IPS DF 19.7 (cell line): ENCODE results near the gene GPHB5.
A peak's percentile ranks its signal among the peaks of the same experiment; 100 is the strongest.
"Not testable (repeated sequence)": the region's sequence is repeated elsewhere in the genome, so short reads cannot be mapped to it uniquely, and the experiment has no call there.

ENCODE experiments used
- DNase-seq: peaks from one replicate; pipeline ENCODE4 v3.0.0-alpha.2; 2013; ENCODE audit warnings: low read depth, low spot score

The GPHB5 gene

DNA sequence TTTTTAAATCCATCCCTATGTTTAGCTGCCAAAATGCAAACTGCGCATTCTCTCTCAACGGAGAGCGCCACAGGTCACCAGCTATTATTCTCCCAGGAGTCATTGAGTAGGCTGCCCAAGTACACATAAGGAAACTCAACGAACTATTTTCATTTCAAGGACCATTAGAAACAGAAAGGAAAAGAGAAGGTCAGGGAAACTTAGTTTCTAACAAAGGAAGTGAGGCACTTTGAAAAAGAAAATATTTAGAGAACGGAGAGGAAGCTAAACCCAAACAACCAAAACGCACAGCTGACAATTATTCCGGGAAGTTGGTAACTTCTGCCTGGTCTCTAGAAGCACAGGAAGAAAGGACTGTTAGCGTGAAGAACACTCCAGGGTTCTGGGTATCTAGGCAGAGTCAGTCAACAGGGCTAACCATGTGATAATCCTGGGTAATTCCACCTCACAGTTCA lies 23.5 kb downstream of the GPHB5 start:
- DNase-seq: no peak

DNA sequence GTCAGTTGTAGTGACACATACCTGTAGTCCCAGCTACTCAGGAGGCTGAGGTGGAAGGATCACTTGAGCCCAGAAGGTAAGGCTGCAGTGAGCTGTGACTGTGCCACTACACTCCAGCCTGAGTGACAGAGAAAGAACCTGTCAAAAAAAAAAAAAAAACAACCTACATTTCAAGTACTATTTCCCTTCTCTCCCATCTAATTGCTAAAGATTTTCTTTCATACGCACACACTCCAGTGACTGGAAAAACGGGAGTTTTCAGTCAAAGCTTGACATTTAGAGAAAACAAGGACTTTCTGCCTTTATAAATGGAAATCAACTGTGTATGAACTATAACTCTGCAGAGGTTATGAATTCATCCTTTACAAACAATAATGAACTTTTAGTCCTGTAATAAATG lies 25.9 kb downstream of the GPHB5 start:
- DNase-seq: no peak

DNA sequence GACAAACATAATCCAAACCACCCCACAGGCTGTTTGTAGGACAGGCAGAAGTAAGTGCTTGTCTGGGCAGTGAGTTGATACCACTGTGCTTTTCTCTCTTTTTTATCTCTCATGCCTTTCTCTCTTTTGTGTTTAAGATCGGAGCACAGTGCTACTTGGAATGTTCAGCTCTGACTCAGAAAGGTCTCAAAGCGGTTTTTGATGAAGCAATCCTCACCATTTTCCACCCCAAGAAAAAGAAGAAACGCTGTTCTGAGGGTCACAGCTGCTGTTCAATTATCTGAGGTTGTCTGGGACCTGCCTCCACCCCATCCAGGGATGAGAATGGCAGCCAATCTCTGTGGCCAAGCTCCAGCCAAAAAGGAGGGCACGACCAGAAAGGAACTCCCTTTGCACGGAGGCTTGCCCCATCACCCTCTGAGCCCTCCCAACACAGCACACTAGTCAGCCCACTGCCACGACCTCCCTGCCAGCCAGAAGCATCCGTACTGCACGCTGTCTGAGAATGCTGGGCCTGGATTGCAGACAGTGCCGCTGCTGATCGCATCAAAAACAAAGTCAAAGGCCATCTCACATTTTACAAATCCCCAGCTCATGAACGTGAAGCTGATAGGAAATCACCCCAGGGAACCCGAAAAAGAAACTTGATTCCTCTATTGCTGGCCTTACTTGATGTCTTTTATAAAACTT lies 27.8 kb downstream of the GPHB5 start:
- no peak for DNase-seq

DNA sequence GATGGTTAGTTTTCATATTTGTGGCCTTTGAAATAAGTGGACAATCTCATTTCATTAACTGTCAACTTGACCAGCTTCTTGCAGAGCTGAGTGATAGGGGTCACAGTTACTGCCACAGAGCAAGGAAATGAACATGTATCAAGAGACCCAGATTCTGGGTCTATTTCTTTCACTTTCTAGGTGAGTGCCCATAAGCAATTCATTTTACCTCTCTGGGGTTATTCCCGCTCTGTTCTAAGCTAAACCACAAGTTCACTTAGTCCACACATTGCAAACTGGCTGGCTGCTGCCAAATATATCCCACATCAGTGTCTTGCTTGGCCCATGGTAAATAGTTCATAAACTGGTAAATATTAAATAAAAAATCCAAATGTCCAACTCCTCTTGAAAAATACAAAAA lies 29.9 kb downstream of the GPHB5 start:
- DNase-seq: no peak

DNA sequence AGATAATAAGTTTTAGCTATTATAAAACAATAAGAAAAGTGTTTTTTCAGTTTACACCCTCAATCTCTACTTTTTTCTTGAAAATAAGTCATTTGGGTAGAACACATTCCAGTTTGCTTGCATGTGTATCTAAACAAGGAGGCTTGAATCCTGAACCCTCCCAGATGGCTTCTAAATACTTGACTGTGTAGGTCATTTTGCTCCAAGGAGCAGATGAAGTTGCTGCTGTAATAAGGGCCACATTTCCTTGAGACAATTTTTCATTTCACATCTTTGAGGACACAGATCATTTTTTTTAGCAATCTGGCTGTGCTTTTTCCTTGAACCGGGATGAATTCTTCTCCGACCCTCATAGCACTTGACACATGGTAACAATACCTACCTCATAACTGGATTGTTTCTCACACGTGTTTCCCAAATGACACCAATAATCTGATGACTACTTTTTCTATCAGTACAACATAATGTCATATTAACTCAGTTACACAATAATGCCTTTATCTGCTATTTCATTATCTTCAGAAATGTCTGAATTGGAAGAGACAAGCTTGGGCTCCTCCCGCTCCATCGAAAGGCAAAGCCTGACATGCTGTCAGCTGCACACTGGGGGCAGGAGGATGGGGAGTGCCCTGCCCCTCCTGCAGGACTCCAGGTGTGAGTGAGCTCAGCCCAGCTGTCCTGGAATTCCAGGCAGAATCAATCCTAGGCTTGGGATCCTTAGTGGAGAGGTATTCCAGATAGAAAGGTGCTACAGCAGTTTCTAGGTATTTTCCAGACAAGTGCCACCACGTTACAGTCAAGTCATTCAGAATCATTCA lies 30.9 kb downstream of the GPHB5 start:
- DNase-seq: no peak

DNA sequence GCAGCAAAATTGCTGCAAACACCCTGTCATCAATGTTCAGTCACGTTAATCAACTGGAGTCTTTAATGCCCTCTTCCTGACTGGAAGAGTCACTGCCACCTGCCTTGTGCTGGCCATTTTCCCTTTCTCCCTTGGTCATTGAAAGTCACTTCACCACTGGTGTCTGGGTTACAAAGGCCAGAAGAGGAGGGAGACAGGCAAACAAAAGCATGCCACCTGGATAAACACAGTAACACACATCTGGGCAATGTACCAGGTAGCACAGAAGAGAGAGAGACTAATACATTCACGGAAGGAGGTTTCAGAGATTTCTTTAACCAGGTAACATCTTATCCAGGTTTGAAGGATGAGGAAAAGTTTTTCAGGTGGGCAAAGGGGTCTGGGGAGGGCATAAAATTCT lies 32.7 kb downstream of the GPHB5 start:
- DNase-seq: no peak

DNA sequence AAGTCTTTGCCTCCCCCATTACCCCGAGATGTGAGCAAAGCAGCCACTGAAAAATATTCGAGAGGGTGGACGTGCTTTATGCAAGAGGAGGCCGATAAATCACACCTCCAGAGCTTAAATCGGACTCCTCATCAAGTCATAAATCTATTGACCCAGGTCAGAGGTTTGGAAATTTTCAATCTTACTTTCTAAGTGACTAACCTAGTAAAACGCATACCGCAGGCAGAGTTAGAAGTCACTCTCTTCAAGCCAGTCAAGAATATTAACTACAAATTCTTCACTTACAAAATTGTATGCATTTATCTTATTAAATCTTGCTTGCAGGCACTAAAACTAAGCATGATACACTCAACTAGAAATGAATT lies 34.9 kb downstream of the GPHB5 start:
- DNase-seq: no peak

DNA sequence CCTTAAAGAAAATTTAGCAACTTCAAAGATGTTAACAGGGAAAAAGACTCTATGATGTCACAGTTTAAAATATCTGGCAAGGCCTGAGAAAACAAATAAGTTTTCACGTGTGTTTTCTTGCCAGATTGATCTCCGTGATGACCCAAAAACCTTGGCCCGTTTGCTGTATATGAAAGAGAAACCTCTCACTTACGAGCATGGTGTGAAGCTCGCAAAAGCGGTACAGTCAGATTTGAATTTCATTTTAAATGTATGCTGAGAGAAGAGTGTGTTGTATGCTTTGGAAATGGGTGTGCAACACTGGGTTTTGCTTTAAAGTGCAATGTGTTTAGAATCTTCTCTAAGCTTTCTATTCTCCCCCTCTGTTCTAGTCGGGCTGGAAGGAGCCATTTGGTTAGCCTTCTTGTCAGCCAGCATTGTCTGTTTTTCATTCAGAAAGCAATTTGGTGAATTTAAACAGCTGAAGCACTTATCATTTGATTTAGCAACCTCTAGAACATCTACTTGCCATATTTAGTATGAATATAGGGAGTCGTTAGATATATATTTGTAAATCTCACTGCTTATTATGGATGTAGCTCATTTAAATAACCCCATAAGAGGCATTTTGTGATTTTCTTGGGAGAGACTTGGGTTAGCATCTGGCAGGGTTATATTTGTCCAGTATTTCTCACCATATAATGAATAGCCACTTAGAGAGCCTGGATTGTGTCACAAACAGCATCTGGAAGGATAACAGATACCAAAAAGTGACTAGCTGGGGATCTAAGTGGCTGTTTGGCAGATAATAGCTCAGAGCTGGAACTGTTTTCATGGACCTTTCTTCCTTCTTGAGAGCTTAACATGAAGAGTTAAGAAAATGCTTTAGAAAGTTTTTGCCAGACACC lies 35.5 kb downstream of the GPHB5 start:
- no peak for DNase-seq

DNA sequence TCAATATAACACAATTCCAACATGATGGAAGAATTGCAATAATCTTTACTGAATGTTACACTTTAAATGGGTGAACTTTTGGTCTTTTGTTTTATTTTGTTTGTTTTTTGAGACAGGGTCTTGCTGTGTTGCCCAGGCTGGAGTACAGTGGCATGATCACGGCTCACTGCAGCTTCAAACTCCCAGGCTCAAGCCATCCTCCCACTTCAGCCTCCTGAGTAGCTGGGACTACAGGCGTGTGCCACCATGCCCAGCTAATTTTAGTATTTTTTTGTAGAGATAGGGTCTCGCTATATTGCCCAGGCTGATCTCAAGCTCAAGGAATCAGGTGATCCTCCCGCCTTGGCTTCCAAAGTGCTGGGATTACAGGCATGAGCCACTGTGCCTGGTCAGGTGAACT lies 38.8 kb downstream of the GPHB5 start:
- DNase-seq: not testable (repeated sequence)

DNA sequence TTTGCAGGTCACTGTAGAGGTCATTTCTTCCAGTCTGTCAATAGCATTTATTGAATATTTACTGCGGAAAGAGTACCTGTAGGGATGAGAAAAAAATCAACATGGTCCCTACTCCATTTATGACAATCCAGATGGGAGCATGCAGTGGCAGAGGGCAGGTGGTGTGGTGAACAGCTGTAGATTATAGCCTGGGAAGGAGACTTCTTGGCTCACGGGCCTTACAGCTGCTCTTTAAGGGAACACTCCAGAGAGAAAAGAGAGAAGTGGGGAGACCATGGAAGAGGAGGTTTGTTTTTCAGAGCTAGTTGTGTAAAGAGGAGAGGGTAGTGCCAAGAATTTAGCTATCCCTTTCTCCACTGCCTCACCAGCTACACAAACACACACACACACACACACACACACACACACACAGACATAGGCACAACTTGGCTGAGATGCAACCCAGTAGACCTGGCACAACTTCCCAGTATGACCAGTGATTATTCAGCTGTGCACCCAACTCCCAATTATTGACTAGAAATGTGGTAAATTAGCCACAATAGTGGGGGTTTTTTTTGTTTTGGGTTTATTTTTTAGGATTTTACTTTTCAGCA lies 41.0 kb downstream of the GPHB5 start:
- no peak for DNase-seq

DNA sequence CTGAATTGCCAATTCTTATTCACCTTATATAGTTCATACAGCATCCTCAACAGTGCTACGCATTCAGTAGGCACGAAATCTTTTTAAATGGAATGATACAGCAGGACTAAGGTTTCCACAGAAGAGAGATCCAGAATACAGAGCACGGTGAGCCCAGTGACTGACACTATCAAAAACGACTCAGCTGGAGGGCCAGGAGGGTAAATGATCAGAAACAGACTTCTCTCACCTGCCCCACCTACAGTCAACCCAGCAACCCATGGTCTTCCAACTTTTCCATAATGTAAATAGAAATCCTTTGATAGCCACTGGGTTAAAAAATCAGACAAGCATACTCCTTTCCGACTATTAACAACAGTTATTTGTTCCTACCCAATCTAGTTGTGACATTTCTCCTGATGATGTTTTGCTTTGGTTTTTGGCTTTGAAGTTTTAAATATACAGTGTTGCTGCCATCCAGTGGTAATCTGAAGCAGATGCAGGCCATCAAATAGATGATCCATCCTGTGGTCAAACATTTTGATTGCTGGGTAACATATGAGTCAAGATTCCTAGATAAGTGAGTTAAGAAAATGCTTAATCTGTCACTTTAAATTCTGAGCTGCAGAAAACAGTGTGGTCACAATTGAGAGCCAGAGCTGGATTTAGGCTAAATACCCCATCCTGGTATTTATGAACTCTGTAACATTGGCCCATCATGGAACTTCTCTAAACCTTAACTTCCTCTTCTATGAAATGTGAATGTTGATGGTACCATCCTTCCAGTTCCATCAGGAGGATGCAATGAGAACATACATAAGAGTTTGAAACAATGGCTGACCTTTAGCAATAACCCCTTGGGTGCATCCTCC lies 42.0 kb downstream of the GPHB5 start:
- no peak for DNase-seq

DNA sequence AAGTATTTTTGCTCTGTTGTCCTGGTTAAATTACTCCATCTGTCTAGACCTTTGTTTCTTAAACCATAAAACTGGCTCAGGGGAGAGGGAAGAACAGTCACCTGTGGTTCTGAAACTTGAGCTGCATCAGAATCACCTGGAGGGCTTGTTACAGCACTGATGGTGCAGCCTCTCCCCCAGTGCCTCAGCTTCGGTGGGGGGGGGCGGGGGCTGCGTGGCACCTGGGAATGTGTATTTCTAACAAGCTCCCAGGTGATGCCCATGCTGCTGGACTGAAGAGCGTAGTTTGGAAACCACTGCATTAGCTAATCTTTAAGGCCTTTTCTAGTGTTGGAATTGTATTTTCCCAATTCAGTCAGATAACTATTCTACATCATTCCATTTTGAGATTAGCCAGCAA lies 42.7 kb downstream of the GPHB5 start:
- DNase-seq: no peak

DNA sequence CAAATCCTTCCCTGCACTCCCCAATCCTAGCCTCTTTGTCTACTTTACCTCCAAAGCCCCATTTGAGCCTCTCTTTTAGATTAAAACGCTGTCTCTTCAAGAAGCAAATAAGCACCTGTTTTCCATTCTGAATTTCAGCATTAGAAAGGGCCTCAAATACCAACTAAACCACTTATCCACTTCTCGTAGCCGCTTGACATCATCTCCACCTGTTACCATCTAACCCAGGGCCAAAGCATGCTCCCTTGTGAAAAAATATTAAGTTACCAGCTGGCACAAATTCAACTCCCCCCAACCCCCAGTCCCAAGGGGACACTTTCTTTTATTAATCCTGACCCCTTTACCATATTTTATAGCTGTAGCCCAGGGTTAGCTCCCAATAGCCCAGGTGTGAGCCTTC lies 43.1 kb downstream of the GPHB5 start:
- DNase-seq: no peak

DNA sequence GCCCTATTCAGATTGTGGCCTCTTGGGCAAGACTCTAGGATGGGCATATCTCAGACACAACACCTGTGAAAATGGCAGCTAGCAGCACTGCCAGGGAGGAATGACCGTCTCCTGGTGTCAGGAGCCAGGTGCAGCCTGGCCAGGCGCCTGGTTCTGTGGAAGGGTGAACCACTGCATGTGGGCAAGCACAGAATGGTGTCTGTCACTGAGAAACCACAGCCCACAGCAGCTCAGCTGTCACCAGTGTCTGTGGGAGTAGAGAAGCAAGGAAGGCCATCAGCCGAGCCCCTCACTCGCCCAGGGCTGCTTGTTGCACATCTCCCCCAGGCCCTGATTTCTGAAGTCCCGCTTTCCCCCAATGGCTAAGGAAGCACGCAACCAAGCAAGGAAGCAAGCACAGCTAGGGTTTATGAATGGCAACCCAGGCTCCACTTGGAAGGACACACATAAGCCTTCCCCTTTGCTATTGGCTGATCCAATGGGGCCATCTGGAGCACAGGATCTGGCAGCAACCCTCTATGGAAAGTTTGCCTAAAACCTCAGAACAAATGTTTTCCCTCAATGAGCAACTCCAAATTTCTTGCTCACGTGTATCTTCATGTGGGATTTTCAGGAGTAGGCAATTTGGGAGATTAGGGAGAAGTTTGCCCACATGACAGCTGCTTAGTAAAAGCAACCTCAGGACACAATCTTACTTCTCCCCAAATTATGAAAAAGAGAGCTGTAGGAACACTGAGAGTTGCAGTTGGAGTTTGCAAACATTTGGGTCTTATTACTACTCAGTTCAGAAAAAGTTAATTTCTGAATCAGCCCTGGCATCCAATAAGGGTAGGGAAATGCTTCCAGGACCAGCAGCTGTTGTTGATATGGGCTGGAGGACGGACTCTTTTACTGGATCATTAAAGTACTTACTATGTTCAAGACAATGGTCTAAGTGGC lies 44.7 kb downstream of the GPHB5 start:
- DNase-seq: no peak

DNA sequence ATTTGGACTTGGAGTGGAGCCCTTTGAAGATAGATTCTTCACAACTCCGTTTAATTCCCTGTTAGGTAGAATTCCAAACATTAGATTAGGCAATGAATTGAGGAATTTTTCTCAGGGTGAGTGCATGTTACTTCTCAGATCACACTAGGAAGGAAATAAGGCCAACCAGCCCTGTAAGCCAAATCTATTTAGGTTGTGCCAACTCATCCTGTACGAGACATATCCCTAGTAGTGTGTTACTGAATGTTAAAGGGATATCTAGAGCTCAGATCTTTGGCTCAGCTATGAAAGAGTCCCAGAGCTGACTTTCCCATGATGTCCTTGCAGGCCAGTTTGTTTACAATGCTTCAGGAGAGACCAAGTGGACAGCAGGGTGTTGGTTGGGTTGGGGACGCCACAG lies 45.6 kb downstream of the GPHB5 start:
- no peak for DNase-seq

DNA sequence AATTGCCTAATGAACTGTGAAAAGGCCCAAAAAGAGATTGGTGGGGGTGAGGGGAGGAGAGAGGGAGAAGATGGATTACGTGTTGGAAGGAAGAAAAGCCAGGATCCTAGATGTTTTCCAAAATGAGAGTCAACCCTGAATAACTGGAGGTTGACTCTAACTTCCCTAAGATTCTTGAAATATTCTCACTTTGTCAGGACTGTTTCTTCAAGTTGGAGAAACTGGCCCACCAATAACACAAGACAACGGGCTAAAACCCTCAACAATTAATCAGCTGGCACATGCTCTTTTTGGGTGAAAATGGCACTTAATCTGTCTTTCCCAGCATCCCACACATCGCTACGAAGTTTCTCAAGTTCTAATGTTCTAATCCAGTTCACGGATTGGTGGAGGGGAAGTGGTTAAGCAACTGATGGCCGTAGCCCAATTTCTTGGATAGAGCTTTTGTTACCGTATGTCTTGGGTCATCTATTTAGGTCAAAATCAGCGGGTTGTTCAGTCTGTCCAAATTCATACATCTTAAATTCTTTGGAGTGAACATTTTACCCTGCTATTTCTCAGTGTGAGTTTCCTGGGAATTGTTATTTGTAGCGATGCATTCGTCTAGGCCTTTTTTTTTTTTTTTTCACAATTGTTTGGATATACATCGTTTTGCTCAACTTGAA lies 49.0 kb downstream of the GPHB5 start:
- no peak for DNase-seq

DNA sequence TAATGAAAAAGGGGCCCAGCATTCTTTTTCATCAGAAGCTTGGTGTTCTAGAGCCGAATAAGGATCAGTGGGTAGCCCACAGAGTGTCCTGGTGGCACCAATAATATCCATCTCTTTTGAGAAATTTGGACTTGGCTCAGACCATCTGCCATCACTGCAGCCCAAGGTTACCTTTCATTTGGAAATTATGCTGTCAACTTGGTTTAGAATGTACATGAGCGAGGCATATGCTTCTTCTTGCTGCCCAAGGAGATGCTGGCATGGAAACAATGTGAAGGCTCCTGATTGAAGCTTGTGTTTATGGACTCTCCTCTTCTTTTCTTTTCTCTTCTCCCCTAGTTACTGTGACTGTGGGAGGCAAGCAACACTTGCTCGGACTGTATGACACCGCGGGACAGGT lies 50.0 kb downstream of the GPHB5 start:
- DNase-seq: no peak

DNA sequence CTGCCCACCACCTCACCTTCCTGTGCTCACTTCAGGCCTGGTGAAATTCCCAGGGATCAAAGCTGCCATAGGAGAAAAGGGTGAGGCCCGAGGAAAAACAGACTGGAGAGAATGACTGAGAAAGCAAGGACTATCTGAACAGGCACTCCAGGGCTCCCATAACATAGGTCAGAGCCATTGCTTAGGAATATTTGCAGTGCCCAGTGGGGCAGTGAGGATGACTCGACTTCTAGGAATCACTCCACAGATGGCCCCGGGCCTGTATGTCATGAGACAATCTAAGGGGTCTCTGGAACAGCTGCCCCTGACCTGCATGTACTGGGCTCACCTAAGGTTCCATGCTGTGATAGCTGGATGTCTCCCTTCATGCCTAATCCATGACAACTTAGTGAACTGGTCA lies 51.6 kb downstream of the GPHB5 start:
- no peak for DNase-seq

DNA sequence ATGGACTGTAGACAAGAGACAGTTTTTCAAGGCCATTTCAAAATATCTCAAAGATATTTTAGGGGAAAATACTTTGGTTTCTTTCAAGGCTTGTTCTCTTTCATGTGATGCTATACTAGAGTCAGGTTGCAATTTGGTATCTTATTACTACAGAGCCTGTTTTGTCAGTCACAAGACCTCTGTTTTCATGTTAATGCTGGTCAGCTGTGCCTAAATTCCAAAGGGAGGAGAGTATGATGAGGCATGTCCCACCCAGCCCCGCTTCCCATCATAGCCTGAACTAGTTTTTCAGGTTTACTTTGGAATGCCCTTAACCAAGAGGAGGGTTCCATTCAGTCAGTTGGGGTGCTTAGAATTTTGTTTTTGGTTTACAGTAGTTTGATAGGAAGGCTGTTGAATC lies 52.6 kb downstream of the GPHB5 start:
- peak; percentile 54 for DNase-seq
